B cell (primary cell): ENCODE measurements around the gene VTI1A. TPM values are rescaled to one million over a fixed set of nuclear protein-coding genes. Genes with fewer than 3 reads are reported as not detected.

Experiments used
- ATAC-seq: fragments of 200-7000 bp; cut with Tn5 transposase; one replicate; pipeline ENCODE4 v1.10.0; 2021; ENCODE audit warnings: low read depth, mild to moderate bottlenecking, moderate number of reproducible peaks, moderate library complexity
- CTCF ChIA-PET: fragments of 350-600 bp; sonication (Branson Sonifier 250); formaldehyde crosslinking; loops from one replicate; lab custom pipeline; 2021; ENCODE audit warnings: antibody characterized with exemption, inconsistent platforms; lab: Charles Lee
- POLR2A ChIA-PET: fragments of 350-600 bp; sonication (Branson Sonifier 250); formaldehyde crosslinking; loops from one replicate; lab custom pipeline; 2021; ENCODE audit warnings: antibody characterized with exemption; lab: Charles Lee
- DNase-seq: peaks from one replicate; pipeline ENCODE4 v3.0.0; 2013
- H2AFZ ChIP-seq: 2 replicates; pipeline ENCODE4 v1.6.1; 2012; ENCODE audit warnings: mild to moderate bottlenecking, low read depth, low read length; ENCODE audit not compliant: insufficient read depth, poor library complexity, severe bottlenecking
- H3K27ac ChIP-seq, 2 donors: 1 replicate in 1 of 2; 2 replicates in 1 of 2; pipeline ENCODE4 v1.5.1; 2012 to 2013; ENCODE audit warnings: low read length in 2 of 2, mild to moderate bottlenecking in 2 of 2, moderate library complexity in 1 of 2
- H3K27me3 ChIP-seq, 4 experiments: fragments of 200-600 bp in 1 of 4; sonication (generic) in 1 of 4; replicated peaks in 1 of 4; 1 replicate in 2 of 4; 2 replicates in 2 of 4; pipeline versions ENCODE4 v1.6.1 to v1.7.0; 2013 to 2016; ENCODE audit warnings: low read length in 3 of 4, mild to moderate bottlenecking in 2 of 4, mixed read lengths in 1 of 4, moderate library complexity in 1 of 4; ENCODE audit not compliant: insufficient read depth in 4 of 4, control insufficient read depth in 3 of 4; ENCODE audit errors: control extremely low read depth in 1 of 4
- H3K36me3 ChIP-seq, 2 experiments: replicated peaks in 1 of 2; 1 replicate in 1 of 2; 2 replicates in 1 of 2; pipeline versions ENCODE4 v1.6.1 to v1.7.1; 2013; ENCODE audit warnings: low read length in 1 of 2; ENCODE audit not compliant: insufficient read depth in 2 of 2, control insufficient read depth in 1 of 2; ENCODE audit errors: control extremely low read depth in 1 of 2, extremely low read depth in 1 of 2
- H3K4me1 ChIP-seq, 2 donors: fragments of 200-600 bp in 1 of 2; sonication (generic) in 1 of 2; 1 replicate in 1 of 2; 2 replicates in 1 of 2; pipeline versions ENCODE4 v1.5.1 to v1.6.1; 2013 to 2017; ENCODE audit warnings: low read length in 2 of 2; ENCODE audit not compliant: control insufficient read depth in 2 of 2, insufficient read depth in 2 of 2
- H3K4me2 ChIP-seq: replicated peaks from 2 replicates; pipeline ENCODE3; 2012; ENCODE audit warnings: mild to moderate bottlenecking, low read depth, low read length; ENCODE audit not compliant: poor library complexity, severe bottlenecking
- H3K4me3 ChIP-seq, 5 experiments: fragments of 200-600 bp in 1 of 5; sonication (generic) in 1 of 5; 1 replicate in 3 of 5; 2 replicates in 2 of 5; pipeline versions ENCODE4 v1.5.1 to v1.7.0; 2011 to 2016; ENCODE audit warnings: low read length in 4 of 5, mild to moderate bottlenecking in 4 of 5, low read depth in 2 of 5, control low read depth in 1 of 5, moderate library complexity in 1 of 5; ENCODE audit not compliant: insufficient read depth in 1 of 5; ENCODE audit errors: control extremely low read depth in 1 of 5, extremely low read depth in 1 of 5
- H3K79me2 ChIP-seq: fragments of 200-600 bp; sonication (generic); one replicate; pipeline ENCODE4 v1.6.0; 2016; ENCODE audit warnings: low read length; ENCODE audit not compliant: control insufficient read depth, insufficient read depth
- H3K9ac ChIP-seq: fragments of 200-600 bp; sonication (generic); 2 replicates; pipeline ENCODE4 v1.6.1; 2017; ENCODE audit warnings: mild to moderate bottlenecking, low read length, moderate library complexity
- H3K9me3 ChIP-seq, 3 donors: one replicate each; pipeline versions ENCODE4 v1.6.1 to v1.7.1; 2013; ENCODE audit warnings: low read length in 2 of 3; ENCODE audit not compliant: control insufficient read depth in 2 of 3, insufficient read depth in 1 of 3; ENCODE audit errors: control extremely low read depth in 1 of 3
- H4K20me1 ChIP-seq: 2 replicates; pipeline ENCODE4 v1.6.0; 2012; ENCODE audit warnings: mild to moderate bottlenecking, low read length; ENCODE audit not compliant: insufficient read depth, control insufficient read depth, poor library complexity, severe bottlenecking
- H3K27ac Mint-ChIP-seq: one replicate; pipeline ENCODE4 v1.8.0; 2021; ENCODE audit warnings: mixed read lengths
- H3K27me3 Mint-ChIP-seq: one replicate; pipeline ENCODE4 v1.8.0; 2021; ENCODE audit warnings: mixed read lengths
- H3K4me1 Mint-ChIP-seq: one replicate; pipeline ENCODE4 v1.8.0; 2021; ENCODE audit warnings: mixed read lengths
- H3K4me3 Mint-ChIP-seq: one replicate; pipeline ENCODE4 v1.8.0; 2021; ENCODE audit warnings: mixed read lengths
- H3K9me3 Mint-ChIP-seq: one replicate; pipeline ENCODE4 v1.8.0; 2022; ENCODE audit warnings: mixed read lengths; ENCODE audit not compliant: insufficient read depth
- CTCF ChIP-seq: fragments of 200-600 bp; IDR thresholded peaks from one replicate; pipeline ENCODE4 v1.8.0; 2022; ENCODE audit warnings: antibody characterized with exemption, mild to moderate bottlenecking
- EZH2 ChIP-seq: IDR thresholded peaks from 2 replicates; pipeline ENCODE4 v1.6.1; 2012; ENCODE audit warnings: borderline replicate concordance, low read depth, mild to moderate bottlenecking, moderate library complexity, low read length; ENCODE audit not compliant: insufficient read depth, poor library complexity, severe bottlenecking
- WGBS: methylation state at CpG from one replicate; pipeline ENCODE4 v1.1.5; 2013; ENCODE audit warnings: missing lambda C conversion rate; ENCODE audit not compliant: insufficient coverage; 5-methylcytosine and 5-hydroxymethylcytosine counted together
- intact Hi-C: fragments of 100-400 bp; cut with micrococcal nuclease; formaldehyde crosslinking; loops from one replicate; pipeline ENCODE4 v1.10.0; 2022
- polyA plus RNA-seq: library from polyadenylated mRNA; depleted of rRNA; stranded (reverse); fragments of >200 nt; gene quantifications from 2 replicates; pipeline ENCODE4 v1.2.3, GENCODE V29; 2012
- total RNA-seq, 2 donors: library from RNA; stranded (reverse); fragments of 120-200 nt in 1 of 2; gene quantifications; 1 replicate in 1 of 2; 2 replicates in 1 of 2; pipeline versions ENCODE4 v1.2.3 to v1.2.4, GENCODE V29; 2013 to 2022

Gene VTI1A
- total and polyA plus RNA-seq, 2 donors (not counting 1 experiment from before 2014, with no cell fraction given) = 20.0 to 84.1 TPM

GRCh38 chr10:112653851-112654250 lies 206.8 kb downstream of the VTI1A start:
- intact Hi-C loops = no loop called here
- WGBS = no CpG with 5 or more reads among the region's 3 CpGs
- POLR2A ChIA-PET = no interaction called here
- H2AFZ ChIP-seq = no peak overlapping the region
- ATAC-seq (no peak), DNase-seq (no peak)
- H3K27me3 ChIP-seq = no peaks in the 10 kb centered on the region
- no peaks in the 10 kb centered on the region for H3K4me1 Mint-ChIP-seq
- no peaks in the 10 kb centered on the region for H4K20me1 ChIP-seq
- H3K9ac ChIP-seq = no peak overlapping the region
- H3K79me2 ChIP-seq = no peaks in the 10 kb centered on the region
- CTCF ChIA-PET = no interaction called here
- H3K9me3 Mint-ChIP-seq = no peaks in the 10 kb centered on the region
- TF ChIP-seq EZH2 (no peak), CTCF (no peak)
- H3K27ac Mint-ChIP-seq = no peak overlapping the region
- no peaks in the 10 kb centered on the region for H3K4me1 ChIP-seq
- H3K4me2 ChIP-seq = no peak overlapping the region
- H3K36me3 ChIP-seq = no peaks in the 10 kb centered on the region
- no peaks in the 10 kb centered on the region for H3K27me3 Mint-ChIP-seq
- H3K27ac ChIP-seq = no peak overlapping the region
- H3K4me3 Mint-ChIP-seq = no peak overlapping the region
- no peaks in the 10 kb centered on the region for H3K9me3 ChIP-seq
- no peak overlapping the region for H3K4me3 ChIP-seq

DNA sequence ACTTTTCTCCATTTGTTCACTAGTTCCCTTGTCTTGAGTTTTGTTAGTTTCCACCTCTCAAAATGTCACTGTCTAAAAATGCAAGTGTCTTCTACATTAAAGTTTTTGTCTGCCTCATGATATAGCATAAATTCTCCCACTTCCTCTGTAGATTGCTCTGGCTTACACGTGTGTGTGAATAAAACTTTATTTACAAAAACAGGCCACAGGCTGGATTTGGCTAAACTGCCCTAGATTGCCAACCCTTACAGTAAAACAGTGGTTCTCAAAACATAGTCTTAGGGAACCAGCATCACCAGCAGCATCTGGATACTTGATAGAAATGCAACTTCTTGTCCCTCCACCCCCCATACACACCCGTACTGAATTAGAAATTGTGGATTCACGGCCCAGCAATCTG lies 207.8 kb downstream of the VTI1A start:
- no peak overlapping the region for H3K9ac ChIP-seq
- intact Hi-C loops = no loop called here
- H3K9me3 ChIP-seq = no peaks in the 10 kb centered on the region
- no peaks in the 10 kb centered on the region for H3K4me1 Mint-ChIP-seq
- H3K9me3 Mint-ChIP-seq = no peaks in the 10 kb centered on the region
- H3K27ac ChIP-seq = no peak overlapping the region
- H3K4me1 ChIP-seq = no peaks in the 10 kb centered on the region
- CTCF ChIA-PET = no interaction called here
- no peak overlapping the region for H3K4me3 Mint-ChIP-seq
- TF ChIP-seq EZH2 (no peak), CTCF (no peak)
- no peaks in the 10 kb centered on the region for H3K27me3 ChIP-seq
- H3K36me3 ChIP-seq = no peaks in the 10 kb centered on the region
- ATAC-seq (no peak), DNase-seq (no peak)
- no peaks in the 10 kb centered on the region for H3K79me2 ChIP-seq
- POLR2A ChIA-PET = no interaction called here
- H4K20me1 ChIP-seq = no peaks in the 10 kb centered on the region
- H3K4me3 ChIP-seq = no peak overlapping the region
- no peak overlapping the region for H2AFZ ChIP-seq
- no peak overlapping the region for H3K4me2 ChIP-seq
- H3K27me3 Mint-ChIP-seq = no peaks in the 10 kb centered on the region
- no CpG with 5 or more reads among the region's 3 CpGs for WGBS
- no peak overlapping the region for H3K27ac Mint-ChIP-seq
